ENCODE measurements around the gene TTLL9.

The TTLL9 gene

DNA sequence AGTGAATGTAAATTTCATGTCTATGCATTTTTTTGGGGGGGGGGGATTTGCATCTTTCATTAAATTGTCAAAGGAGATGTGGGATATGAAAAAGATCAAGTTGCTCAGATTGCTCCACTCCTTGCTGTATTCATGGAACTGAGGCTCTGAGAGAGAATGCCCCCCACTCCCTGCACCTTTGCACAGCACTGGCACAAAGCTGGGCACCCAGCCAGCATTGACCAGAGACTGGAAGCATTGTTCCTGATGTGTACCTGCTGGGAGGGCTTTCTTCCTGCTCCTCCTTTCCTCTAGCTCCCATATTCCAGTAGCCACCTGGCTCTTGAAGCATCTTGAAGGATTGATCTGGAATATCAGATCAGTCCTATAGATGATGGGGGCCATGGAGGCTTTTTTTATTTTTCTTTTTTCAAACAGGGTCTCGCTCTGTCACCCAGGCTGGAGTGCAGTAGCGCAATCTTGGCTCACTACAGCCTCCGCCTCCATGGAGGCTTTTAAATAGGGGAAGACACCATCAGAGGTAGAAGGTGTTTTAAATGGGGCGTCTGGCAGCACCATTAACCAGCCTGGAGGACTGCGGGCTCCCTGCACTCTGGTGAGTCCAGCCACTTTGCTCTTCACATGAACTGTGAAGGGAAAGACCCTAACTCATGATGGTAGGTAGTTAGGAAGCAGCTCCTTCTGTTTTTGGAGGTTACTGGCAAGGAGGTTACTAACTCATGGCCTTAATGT is 11.0 kb upstream of the TTLL9 start:
- DNase-seq = no peak

DNA sequence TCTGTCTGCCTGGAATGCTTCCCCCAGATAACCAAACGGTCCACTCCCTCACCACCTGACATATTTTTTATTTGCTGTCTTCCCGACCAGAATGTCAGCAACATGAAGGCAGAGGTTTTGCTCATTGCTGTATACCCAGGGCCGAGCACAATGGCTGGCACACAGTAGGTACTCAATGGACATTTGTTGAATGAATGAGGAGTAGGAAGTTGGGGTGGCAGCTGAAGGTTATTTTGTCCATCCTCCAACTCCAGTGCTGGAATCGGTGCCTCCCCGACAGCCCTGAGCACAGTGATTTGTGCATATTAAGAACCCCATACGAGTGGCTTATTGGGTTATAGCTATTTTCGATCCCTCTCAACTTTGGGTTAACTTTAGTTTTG is 10.4 kb upstream of the TTLL9 start:
- no peak for DNase-seq

DNA sequence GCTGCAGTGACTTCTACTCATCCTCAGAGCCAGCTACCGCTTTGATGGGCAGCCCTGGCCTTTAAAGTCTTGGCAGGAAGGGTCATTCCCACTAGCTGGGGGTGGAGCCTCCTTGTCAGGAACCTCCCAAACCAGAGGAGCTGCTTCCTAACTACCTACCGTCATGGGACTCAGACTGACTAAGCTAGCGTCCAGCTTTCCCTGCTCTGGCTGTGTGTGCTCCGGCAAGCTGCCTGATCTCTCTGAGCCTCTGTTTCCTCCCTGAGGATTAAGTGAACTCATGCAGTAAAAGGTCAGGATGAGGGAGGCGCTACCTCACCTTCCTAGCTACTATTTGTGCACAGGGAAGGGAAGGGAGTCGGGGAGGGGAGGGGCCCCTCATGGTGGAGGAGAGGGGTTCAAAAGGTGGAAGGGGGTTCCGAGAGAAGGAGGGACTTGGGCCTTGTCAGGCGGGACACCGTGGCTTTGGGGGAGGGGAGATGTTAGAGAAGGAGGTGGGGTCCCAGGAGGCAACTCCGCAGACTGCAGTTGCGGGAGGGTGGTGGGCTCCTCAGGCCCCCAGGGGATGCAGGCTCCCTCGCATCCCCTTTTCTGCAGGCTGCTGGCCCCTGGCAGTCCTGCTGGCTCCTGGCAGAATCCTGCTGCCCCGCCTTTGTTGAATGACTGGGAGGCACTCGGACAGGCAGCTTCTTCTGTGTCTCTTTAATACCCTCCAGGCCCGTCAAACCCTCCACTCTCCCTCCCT is 9.9 kb upstream of the TTLL9 start:
- no peak for DNase-seq

DNA sequence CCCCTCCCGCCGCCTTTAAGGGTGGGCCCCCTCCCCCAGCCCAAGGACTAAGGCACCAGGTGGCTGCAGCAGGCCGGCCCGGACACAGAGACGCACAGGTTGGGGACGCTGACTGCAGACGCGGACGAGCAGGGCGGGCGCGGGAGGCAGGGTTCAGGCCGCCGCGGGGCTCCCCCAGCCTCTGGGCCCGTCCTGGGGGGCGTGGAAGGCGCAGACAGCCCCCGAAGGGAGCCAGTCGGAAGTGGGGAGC is 9.4 kb upstream of the TTLL9 start:
- no peak for DNase-seq

DNA sequence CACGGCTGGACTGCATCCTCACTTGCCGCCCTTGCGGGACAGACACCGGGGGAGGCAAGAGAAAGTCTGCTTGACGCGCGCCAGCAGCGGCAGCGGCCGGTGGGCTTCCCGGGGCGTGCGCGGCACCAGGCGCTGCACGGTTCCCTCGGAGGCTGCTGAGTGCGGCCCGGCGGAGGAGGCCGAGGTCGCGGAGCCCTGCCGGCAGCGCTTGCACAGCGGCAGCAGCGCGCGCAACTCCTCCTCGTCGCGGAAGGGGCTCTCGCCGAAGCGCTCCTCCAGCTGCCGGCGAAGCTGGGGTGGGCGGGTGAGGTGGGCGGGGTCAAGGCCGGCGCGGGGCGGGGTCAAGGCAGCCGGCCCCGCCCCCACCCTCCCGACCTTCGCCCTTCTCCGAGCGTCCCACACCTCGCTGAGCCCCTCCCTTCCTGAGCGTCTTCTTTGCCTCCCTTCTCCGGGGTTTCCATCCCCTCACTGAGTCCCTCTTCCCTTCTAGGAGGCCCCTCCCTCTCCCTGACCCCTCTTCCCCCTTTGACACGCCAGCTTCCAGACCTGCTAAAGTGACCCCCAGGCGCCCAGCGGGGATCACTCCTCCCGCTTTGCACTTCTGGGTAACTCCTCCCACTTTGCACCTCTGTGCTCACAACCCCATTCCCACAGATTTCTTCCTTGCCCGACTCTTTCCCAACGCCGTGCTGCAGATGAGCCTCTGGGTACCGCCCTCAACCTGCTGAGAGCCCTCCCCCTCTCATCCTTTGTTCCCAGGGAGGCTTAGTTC is 8.9 kb upstream of the TTLL9 start:
- DNase-seq = no peak

DNA sequence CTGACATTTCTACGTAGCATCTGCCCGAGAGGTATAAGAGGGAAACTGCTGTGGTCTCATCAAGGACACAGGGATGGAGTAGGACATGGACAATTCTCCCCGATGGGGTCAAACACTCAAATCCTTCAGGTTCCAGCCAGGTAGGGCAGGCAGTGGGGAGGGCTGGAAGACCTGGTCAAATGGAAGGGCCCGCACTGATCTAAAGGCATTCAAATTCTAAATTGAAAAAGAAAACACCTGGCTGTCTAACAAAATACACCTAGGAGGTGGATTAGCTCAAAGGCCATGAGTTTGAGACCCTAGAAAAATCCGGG is 8.3 kb upstream of the TTLL9 start:
- DNase-seq = no peak

DNA sequence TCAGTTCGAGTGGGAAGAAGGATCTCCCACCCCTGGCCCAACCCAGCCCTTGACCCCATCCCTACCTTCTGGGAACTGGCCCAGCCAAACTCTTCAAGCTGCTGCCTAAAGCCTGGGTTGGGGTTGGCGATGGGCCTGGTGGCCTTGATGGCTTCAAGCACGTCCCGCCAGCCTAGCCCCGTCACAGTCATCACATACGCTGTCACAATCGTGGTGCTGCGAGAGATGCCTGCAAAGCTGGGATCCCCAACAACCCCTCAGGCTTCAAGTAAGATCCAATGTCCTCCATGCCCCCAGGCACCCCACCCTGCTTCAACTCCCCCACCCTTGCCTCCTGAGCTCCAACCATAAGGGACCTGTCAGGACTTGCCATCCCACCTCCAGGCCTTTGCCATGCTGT is 7.9 kb upstream of the TTLL9 start:
- no peak for DNase-seq

DNA sequence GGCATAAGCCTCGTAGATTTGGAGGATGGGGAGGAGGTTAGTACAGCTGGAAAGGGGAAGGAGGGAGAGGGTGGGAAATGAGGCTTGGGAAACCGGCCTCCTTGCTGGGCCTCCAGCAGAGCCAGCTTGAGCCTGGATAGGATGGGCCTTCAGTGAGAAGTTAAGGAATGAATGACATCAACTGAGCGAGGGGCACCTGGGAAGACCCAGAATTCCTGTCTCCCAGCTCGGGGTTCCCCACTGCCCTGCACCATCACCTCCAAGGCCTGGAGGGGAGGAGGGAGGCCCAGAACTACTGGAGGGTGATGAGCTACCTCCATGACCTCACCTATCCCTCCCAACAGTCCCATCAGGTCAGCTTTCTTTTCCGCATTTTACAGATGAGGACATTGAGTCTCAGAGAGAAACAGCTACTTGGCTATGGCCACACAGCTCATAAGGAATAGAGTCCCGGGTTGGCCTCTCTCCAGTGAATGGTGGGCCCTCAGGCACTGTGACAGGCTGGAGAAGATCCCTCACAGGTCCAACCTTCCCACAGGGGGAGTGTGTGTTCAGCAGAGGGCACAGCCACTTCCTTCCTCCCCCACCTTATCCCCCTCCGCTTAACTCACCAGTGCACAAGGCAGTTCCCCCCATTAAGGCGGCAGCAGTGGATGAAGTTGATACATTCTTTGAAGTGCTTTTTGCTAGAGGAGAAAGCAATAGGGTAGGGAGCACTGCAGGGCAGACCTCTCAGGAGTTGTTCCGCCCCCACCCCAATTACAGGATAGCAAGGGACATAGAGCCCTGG is 6.9 kb upstream of the TTLL9 start:
- DNase-seq = no peak

DNA sequence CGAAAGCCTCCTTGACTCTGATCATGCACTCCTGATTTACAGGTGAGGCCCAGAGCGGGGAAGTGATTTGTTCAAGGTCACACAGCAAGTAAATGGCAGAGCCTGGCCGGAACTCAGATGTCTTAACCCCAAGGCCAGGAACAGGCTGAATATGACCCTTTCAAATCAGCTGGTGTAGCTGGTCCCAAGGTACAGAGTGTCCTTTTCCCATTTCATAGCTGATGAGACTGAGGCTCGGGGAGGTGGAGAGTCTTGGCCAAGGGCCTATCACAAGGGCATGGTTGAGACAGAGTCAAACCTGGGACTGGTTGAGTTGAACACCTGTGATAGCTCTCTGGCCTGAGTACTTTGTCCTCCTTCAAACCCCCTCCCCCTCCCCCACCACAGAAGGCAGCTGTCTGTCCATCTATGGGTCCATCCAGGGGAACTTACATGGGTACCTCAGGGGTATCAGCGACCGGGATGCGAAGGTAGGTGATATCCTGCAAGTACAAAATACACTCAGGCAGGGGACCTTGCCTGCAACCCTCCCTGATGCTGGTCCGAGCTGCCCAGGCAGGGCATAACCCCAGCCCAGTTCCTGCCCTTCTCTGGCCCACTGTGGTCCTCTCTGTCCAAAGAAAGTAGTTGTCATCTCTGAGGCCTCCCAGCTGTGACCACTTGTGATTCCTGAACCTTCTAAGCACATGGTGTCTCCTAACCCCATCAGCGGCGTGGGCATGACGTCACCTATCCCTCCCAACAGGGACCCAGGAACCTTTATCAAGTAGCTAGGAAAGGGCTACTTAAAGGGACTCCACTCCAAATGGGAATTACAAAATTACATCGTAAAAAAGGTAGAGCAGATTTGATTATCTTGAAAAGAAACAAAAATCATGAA is 5.7 kb upstream of the TTLL9 start:
- DNase-seq = no peak

DNA sequence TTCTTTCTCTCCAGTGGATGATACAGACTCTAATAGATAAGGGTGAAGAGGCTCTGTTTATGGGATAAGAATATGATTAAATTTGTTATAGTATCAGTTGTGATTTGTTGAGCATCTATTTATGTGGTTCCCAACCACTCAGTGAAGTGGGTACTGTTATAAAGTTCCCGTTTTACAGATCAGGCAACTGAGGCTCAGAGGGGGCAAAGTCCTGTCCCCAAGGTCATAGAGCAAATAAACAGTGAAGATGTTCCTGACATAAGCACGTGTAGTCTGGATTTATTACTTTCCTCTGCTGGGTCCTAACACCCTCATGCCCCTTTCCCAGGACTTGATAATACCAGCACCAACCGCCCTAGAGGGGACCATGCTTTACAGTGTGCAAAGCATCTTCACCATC is 4.2 kb upstream of the TTLL9 start:
- DNase-seq = no peak

DNA sequence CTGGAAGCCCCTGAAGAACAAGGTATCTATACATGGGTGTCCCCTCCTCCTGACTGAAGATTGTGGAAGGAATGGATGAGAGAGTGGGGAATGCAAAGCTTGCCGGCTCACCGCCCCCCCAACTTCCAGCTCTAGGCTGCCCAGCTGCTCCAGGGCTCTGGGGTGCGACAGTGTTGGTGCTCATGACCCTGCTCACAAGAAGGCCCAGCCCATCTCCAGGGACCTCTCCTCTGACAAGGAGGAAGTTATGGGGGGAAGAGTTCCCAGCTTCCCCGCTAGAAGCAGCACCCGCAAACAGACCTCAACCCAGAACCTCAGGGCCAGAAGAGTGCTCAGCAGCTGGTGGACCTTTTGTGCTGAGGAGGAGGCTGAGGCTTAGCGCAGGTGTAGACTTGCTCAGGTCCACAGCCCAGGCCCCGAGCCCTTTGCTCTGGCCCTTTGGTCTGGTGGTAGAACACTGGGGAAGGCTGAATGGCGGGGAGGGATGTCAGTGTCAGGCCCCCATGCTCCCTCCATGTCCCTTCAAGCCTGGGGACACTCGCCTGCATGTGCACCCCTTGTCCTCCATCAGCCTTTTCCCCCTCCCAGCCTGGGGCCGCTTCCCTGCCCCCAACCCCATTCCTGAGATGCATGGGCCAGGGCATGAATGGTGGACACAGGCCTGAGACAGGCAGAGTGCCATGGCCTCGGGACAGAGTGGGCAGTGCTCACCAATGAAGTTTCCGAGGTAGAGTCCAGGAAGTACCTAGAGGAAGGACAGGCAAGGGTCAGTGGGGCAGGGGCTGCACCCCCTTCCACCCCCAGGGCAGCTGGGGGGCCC is 1.4 kb upstream of the TTLL9 start:
- no peak for DNase-seq

DNA sequence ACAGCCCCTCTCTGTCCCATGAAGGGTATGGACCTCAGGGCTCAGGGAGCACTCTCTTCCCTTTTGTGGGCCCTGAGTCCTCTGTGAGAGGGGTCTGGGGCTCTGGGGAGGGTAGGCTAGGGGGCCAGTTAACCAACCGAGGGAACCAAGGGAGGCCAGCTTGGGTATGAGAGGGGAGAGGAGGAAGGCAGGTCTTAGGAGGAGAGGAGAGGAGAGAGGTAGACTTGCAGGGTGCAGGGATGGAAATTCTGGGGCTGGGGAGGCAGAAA is 827 bp upstream of the TTLL9 start:
- DNase-seq = no peak

DNA sequence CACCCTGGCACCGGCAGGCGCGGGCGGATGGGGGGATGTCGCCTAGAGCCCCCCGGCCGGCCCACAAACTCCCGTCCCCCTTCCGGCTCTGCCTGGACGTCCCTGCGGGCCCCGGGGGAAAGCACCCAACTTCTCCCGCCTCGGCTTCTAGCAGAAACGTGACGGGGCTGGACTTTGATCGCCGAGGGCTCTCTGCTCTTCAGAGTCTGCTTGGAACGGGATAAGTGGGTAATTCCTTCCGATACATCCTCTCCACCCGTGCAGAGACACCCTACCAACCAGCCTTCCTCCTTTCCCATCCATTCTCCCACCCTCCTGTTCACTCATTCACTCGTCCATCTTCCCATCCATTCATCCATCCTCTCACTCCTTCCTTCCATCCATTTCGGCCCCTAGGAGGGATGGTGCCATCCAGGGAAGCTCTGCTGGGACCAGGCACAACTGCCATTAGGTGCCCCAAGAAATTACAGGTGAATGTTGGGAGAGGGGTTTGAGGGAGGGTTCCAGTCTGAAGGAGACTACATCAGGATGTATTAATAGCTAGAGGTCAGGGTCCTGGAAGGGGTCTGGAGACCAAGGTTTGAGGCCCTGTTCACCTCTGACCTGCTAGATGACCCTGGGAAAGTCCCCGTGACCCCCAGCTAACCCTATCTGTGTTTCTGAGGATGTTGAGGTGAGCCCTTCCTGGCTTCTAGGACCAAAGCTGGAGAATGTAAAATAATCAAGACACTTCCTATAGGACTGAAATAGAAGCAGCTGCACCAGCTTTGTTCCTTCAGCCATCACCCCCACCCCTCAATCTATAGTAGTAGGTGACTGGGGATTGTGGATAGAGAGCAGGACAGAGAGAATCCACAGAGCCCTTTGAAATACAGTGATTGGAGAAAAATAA is 538 bp downstream of the TTLL9 start:
- no peak for DNase-seq

DNA sequence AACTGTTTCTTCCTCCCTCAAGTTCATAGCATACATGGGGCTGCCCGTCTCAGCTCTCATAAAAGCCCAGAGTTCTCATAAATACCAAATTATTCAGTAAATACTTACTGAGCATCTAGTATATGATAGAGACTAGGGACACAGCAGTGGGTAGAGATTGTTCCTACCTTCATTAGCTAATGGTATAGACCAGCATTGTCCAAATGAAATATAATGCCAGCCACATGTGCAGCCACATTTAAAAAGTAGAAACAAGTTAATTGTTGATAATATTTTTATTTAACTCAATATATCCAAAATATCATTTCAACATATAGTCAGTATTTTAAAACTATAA is 1.2 kb downstream of the TTLL9 start:
- no peak for DNase-seq

DNA sequence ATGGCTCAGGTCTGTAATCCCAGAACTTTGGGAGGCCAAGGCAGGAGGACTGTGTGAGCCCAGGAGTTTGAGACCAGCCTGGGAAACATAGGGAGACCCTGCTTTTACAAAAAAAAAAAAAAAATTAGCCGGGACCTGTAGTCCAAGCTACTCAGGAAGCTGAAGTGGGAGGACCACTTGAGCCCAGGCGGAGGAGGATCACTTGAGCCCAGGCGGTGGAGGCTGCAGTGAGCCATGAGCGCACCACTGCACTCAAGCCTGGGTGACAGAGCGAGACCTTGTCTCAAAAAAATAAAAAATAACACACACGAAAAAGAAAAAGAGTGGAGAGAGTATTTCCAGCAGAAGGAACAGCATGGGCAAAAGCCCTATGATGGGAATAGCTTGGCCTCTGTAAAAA is 2.0 kb downstream of the TTLL9 start:
- no peak for DNase-seq

DNA sequence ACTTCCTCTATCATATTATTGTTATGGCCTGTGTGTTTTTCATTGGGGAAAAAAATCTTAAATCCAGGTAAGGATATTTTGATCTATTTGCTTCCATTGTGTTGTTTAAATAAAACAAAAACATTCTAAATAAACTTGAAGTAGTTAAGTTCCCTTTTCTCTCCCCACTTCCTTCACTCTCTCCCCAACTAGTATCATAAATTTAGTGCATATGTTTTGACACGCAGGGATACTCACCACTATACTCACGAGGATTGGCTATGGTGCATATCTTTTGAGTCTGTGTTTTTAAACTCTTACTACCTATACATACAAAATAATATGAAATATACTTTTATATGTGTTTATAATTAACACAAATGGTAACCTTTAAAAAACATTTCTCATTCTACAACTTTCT is 5.2 kb downstream of the TTLL9 start:
- no peak for DNase-seq

DNA sequence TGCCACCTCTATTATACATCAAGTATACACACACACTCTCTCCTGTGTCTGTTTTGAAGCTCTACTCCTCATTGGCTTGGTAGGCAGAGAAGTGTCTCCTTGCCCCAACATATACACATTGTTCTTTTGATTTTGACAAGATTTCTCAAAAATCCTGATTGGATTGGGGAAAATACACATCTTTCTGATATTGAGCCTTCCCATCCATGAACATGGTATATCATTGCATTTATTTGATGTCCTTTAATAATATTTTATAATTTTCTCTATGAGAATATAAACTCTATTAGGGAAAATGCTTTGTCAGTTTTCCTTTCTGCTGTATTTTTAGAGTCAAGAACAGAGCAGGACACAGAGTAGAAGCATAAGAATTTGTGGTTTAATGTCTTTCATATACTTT is 7.2 kb downstream of the TTLL9 start:
- no peak for DNase-seq

DNA sequence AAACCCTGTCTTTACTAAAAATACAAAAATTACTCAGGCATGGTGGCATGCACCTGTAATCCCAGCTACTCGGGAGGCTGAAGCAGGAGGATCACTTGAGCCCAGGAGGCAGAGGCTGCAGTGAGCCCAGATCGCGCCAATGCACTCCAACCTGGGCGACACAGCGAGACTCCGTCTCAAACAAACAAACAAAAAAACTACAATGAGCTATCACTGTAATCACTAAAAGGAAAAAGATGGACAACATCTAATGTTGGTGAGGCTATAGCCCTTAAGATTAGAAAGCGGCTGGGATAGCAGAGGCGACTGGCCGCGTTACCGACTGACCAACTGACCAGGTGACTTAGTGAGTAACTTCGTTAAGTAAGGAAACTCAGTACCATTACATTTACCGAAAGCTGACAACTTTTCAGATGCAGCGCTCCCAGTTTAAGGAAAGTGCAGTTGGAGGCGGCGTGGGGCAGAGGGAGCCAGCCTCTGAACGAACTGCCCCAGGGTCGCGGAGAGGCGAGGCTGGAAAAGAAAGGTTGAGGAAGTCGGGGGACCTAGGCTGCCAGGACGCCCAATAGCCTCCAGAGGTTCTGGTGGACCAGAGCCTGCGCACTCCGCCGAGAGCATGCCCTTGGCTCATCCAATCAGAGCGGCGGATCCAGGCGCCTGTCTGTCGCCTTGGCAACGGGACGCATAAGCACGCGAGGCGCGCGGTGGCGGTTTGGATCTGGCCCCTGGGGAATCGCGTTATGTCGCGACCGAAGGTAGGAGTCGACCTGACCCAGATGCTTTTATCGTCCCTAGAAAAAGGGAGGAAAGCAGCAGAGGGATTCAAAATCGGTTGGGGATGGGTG is 8.9 kb downstream of the TTLL9 start:
- DNase-seq = peak; percentile 64

DNA sequence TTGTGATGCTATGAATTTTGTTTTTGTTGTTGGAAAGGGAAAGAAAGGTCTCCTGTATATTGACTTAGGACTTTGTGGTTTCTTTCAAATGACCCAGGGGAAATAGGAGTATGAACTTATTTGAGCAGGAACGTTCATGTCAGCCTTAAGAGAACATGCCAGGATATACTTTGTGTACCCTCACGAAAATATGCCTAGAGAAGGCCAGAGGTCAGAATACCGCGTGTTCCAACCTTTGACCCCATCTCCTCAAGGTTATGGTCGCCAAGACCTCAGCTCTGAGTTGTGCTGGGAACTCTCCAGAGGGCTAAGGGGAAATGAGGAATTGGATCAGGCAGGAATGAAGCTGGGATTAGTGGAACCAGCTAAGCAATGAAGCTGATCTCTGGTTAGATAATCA is 11.5 kb downstream of the TTLL9 start:
- no peak for DNase-seq

DNA sequence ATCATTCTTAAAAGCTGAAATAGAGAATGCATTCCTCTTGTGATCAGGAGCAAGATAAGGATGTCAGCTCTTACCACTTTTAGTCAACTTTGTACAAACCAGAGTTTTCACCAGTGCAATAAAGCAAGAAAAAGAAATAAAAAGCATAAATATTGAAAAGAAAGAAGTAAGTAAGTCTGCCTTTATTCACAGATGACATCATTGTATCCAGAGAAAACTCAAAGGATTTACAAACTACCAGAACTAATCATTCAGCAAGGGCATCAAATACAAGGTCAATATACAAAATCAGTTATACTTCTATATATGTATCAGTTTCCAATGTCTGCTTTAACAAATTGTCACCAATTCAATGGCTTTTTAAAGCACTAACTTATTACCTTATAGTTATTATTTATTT is 13.4 kb downstream of the TTLL9 start:
- DNase-seq = no peak
